GM12892 (cell line): ENCODE data around the gene SRCIN1.
"Not testable (repeated sequence)": the region's sequence is repeated elsewhere in the genome, so short reads cannot be mapped to it uniquely, and the experiment has no call there.

Source experiments
- POLR2A ChIP-seq: IDR thresholded peaks from 2 replicates; pipeline ENCODE4 v1.6.1; 2011; ENCODE audit warnings: low read depth, low read length, control low read depth
- POLR2AphosphoS5 ChIP-seq: IDR thresholded peaks from 2 replicates; pipeline ENCODE4 v1.6.1; 2011; ENCODE audit warnings: low read depth, low read length, control low read depth

DNA sequence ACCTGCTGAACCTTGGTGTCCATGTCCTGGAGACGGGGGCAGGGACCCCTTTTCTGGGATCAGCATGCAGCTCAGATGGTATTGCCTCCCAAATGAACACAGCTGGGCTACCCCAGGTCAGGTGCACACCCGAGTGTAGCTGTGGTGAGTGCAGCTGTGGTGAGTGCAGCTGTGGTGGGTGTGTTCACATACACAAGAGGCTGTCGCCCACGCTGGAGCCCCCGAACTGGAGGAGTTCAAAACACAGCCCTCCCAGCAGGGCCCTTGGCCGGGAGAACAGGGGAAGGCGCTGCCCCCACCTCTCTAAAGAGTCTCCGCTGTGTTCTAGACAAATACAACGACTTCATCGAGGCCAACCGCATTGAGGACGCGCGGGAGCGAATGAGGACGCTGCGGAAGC is 116.0 kb downstream of the SRCIN1 start:
- TF ChIP-seq POLR2AphosphoS5, POLR2A: not testable (repeated sequence)
